HG02943 (cell line): ENCODE measurements around the gene ALPI.

Experiments used
- ATAC-seq: cut with Tn5 transposase; IDR thresholded peaks from one replicate; pipeline ENCODE4 v1.9.1; 2021; ENCODE audit warnings: mild to moderate bottlenecking, low read depth, moderate library complexity; ENCODE audit not compliant: unreplicated experiment

ALPI gene

GRCh38 chr2:232483311-232483922 lies 27.5 kb downstream of the ALPI start:
- ATAC-seq = no peak

GRCh38 chr2:232483923-232484627 lies 28.1 kb downstream of the ALPI start:
- ATAC-seq = no peak

GRCh38 chr2:232484628-232485347 lies 28.8 kb downstream of the ALPI start:
- ATAC-seq = no peak

GRCh38 chr2:232485348-232485756 lies 29.4 kb downstream of the ALPI start:
- ATAC-seq = no peak

GRCh38 chr2:232485757-232486557 lies 30.0 kb downstream of the ALPI start:
- ATAC-seq = no peak

- ATAC-seq = no peak
These were observed 30.8 kb downstream of the ALPI start for GRCh38 chr2:232486558-232487384.

GRCh38 chr2:232487385-232488096 lies 31.6 kb downstream of the ALPI start, which contains the start of gene ECEL1:
Gene ECEL1 (minus strand): TSS chr2:232487834. CDS start chr2:232486653, 1,181 bp downstream.
- no peak for ATAC-seq

GRCh38 chr2:232488097-232488711 lies 32.3 kb downstream of the ALPI start:
- ATAC-seq = no peak

- ATAC-seq = no peak
These were observed 32.9 kb downstream of the ALPI start for GRCh38 chr2:232488721-232489300.

GRCh38 chr2:232489516-232490220 lies 33.7 kb downstream of the ALPI start:
- ATAC-seq = no peak

- no peak for ATAC-seq
These were observed 34.5 kb downstream of the ALPI start for GRCh38 chr2:232490221-232491138.

GRCh38 chr2:232491139-232491780 lies 35.3 kb downstream of the ALPI start:
- no peak for ATAC-seq

GRCh38 chr2:232492236-232492848 lies 36.4 kb downstream of the ALPI start:
- ATAC-seq = no peak

- ATAC-seq = no peak
These were observed 37.2 kb downstream of the ALPI start for GRCh38 chr2:232492963-232493700.
